SU-DHL-6 (cell line): Measurements from ENCODE around the gene SMIM1.

Source experiments
- EZH2phosphoT487 ChIP-seq: fragments of 200-600 bp; sonication (generic), shearing (Covaris generic); conservative IDR thresholded peaks from 2 replicates; pipeline ENCODE4 v1.6.1; 2018; ENCODE audit warnings: mild to moderate bottlenecking, antibody characterized with exemption, low read length, moderate library complexity, mixed read lengths
- TF ChIP-seq, protein P1 (sequence below): fragments of 200-600 bp; sonication (generic); IDR thresholded peaks from one replicate; pipeline ENCODE4 v1.5.1; 2017; ENCODE audit warnings: antibody characterized with exemption, mild to moderate bottlenecking, low read length, moderate library complexity; ENCODE audit not compliant: insufficient read depth, poor library complexity, severe bottlenecking

- TF ChIP-seq, protein P1, sequence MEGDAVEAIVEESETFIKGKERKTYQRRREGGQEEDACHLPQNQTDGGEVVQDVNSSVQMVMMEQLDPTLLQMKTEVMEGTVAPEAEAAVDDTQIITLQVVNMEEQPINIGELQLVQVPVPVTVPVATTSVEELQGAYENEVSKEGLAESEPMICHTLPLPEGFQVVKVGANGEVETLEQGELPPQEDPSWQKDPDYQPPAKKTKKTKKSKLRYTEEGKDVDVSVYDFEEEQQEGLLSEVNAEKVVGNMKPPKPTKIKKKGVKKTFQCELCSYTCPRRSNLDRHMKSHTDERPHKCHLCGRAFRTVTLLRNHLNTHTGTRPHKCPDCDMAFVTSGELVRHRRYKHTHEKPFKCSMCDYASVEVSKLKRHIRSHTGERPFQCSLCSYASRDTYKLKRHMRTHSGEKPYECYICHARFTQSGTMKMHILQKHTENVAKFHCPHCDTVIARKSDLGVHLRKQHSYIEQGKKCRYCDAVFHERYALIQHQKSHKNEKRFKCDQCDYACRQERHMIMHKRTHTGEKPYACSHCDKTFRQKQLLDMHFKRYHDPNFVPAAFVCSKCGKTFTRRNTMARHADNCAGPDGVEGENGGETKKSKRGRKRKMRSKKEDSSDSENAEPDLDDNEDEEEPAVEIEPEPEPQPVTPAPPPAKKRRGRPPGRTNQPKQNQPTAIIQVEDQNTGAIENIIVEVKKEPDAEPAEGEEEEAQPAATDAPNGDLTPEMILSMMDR: no peak
- TF ChIP-seq EZH2phosphoT487: no peak
Observed at GRCh38 chr1:3722846-3723245, 49.7 kb upstream of the SMIM1 start.
